ENCODE measurements around the gene GMFB.

GRCh38 chr14:54462048-54462447, 26.7 kb downstream of the GMFB start:
- TF ChIP-seq CTCF (IDR thresholded peaks at IDR 0.05; ENCODE audit: poor library complexity, severe bottlenecking) (no peak), TAF1 (IDR thresholded peaks at IDR 0.05; ENCODE audit: low read depth) (no peak)

All from neural cell (in vitro differentiated cells).